Colon (tissue), 2 donors: ENCODE measurements around the gene OSTF1.

Source experiments
- FAIRE-seq: peaks from 2 replicates; lab custom pipeline; 2012; peaks lifted over from hg19 to GRCh38; lab: Jason Lieb, UNC
- donor health status: control.
- donor health status: control.

The OSTF1 gene

GRCh38 chr9:75121914-75122558 lies 33.7 kb downstream of the OSTF1 start:
- no peak for FAIRE-seq

GRCh38 chr9:75123696-75124095 lies 35.4 kb downstream of the OSTF1 start:
- no peak for FAIRE-seq

GRCh38 chr9:75128535-75128934 lies 40.2 kb downstream of the OSTF1 start:
- no peak for FAIRE-seq

- FAIRE-seq, result no peak
Observed at GRCh38 chr9:75130172-75130571, 41.9 kb downstream of the OSTF1 start.

- FAIRE-seq, result no peak
Observed at GRCh38 chr9:75130621-75131230, 42.4 kb downstream of the OSTF1 start.

- no peak for FAIRE-seq
Observed at GRCh38 chr9:75131700-75132099, 43.4 kb downstream of the OSTF1 start.

- FAIRE-seq, result no peak
Observed at GRCh38 chr9:75132244-75132643, 43.9 kb downstream of the OSTF1 start.

- no peak for FAIRE-seq
Observed at GRCh38 chr9:75133396-75133795, 45.1 kb downstream of the OSTF1 start.

GRCh38 chr9:75134495-75134894 lies 46.2 kb downstream of the OSTF1 start:
- FAIRE-seq, result no peak

- no peak for FAIRE-seq
Observed at GRCh38 chr9:75138260-75139040, 50.1 kb downstream of the OSTF1 start.

GRCh38 chr9:75139201-75139600 lies 50.9 kb downstream of the OSTF1 start:
- FAIRE-seq, result no peak

GRCh38 chr9:75140261-75140660 lies 51.9 kb downstream of the OSTF1 start:
- no peak for FAIRE-seq

- FAIRE-seq, result no peak
Observed at GRCh38 chr9:75142202-75142601, 53.9 kb downstream of the OSTF1 start.

- no peak for FAIRE-seq
Observed at GRCh38 chr9:75146229-75146628, 57.9 kb downstream of the OSTF1 start.

GRCh38 chr9:75147638-75148037 lies 59.3 kb downstream of the OSTF1 start:
- FAIRE-seq, result no peak

GRCh38 chr9:75148561-75148960 lies 60.2 kb downstream of the OSTF1 start:
- no peak for FAIRE-seq

GRCh38 chr9:75149841-75150241 lies 61.5 kb downstream of the OSTF1 start:
- no peak for FAIRE-seq

GRCh38 chr9:75150512-75150911 lies 62.2 kb downstream of the OSTF1 start:
- FAIRE-seq, result no peak

GRCh38 chr9:75152416-75152815 lies 64.1 kb downstream of the OSTF1 start:
- FAIRE-seq, result no peak

- no peak for FAIRE-seq
Observed at GRCh38 chr9:75156858-75157257, 68.5 kb downstream of the OSTF1 start.

- FAIRE-seq, result no peak
Observed at GRCh38 chr9:75161116-75161857, 73.0 kb downstream of the OSTF1 start.

- no peak for FAIRE-seq
Observed at GRCh38 chr9:75163764-75164163, 75.5 kb downstream of the OSTF1 start.

- FAIRE-seq, result peak; percentile 55
Observed at GRCh38 chr9:75164573-75164972, 76.3 kb downstream of the OSTF1 start.
